ENCODE data around the gene CHID1. TPM values are rescaled to one million over a fixed set of nuclear protein-coding genes. Genes with fewer than 3 reads are reported as not detected.

Gene CHID1
- total and polyA plus RNA-seq, 2 experiments from 2014 or later = 72.3 to 202 TPM

- Histone ChIP-seq H2AFZ (no peak overlapping the region), H3K9me2 (ENCODE audit: insufficient read depth) (no peaks in the 10 kb centered on the region), H3F3A (ENCODE audit: insufficient read depth) (no peaks in the 10 kb centered on the region), H3K4me3 (no peak overlapping the region), H3K36me3 (ENCODE audit: low read depth) (no peaks in the 10 kb centered on the region), H3K27me3 (replicated peaks; ENCODE audit: insufficient read depth) (no peaks in the 10 kb centered on the region), H4K20me1 (ENCODE audit: insufficient read depth) (no peaks in the 10 kb centered on the region), H3K4me1 (ENCODE audit: insufficient read depth) (no peaks in the 10 kb centered on the region), H3K4me2 (ENCODE audit: unreplicated experiment) (no peak overlapping the region), H3K27ac (no peak overlapping the region), H3K9ac (no peak overlapping the region), H3K9me3 (ENCODE audit: low read depth) (no peaks in the 10 kb centered on the region), H3K79me2 (ENCODE audit: insufficient read depth) (no peaks in the 10 kb centered on the region)
- in situ Hi-C loops (cut with MboI) = no loop called here
- TF ChIP-seq EZH2phosphoT487 (IDR thresholded peaks at IDR 0.05; ENCODE audit: insufficient read depth, low read depth) (no peak), EZH2 (IDR thresholded peaks at IDR 0.05; ENCODE audit: insufficient read depth, poor library complexity, severe bottlenecking) (no peak)
- no peak for DNase-seq
- WGBS, 2 experiments (ENCODE audit: low coverage in 1 of 2, low lambda C conversion rate in 2 of 2, missing lambda C conversion rate in 2 of 2) = 94 to 95% methylated on average over 14 of the region's 14 CpGs
Observed at GRCh38 chr11:887589-887988, 23.0 kb downstream of the CHID1 start.

- no peaks in the 10 kb centered on the region for H3K36me3 ChIP-seq (ENCODE audit: low read depth)
- H3K27ac ChIP-seq = no peak overlapping the region
- 93 to 95% methylated on average over 17 of the region's 17 CpGs for WGBS, 2 experiments (ENCODE audit: low coverage in 1 of 2, low lambda C conversion rate in 2 of 2, missing lambda C conversion rate in 2 of 2)
- H2AFZ ChIP-seq = no peak overlapping the region
- H3K27me3 ChIP-seq (replicated peaks; ENCODE audit: insufficient read depth) = no peaks in the 10 kb centered on the region
- H3K4me2 ChIP-seq (ENCODE audit: unreplicated experiment) = no peak overlapping the region
- no peaks in the 10 kb centered on the region for H3K79me2 ChIP-seq (ENCODE audit: insufficient read depth)
- no peak overlapping the region for H3K4me3 ChIP-seq
- TF ChIP-seq EZH2phosphoT487 (IDR thresholded peaks at IDR 0.05; ENCODE audit: insufficient read depth, low read depth) (no peak), EZH2 (IDR thresholded peaks at IDR 0.05; ENCODE audit: insufficient read depth, poor library complexity, severe bottlenecking) (no peak)
- DNase-seq = no peak
- H4K20me1 ChIP-seq (ENCODE audit: insufficient read depth) = no peaks in the 10 kb centered on the region
- H3K9ac ChIP-seq = no peak overlapping the region
- in situ Hi-C loops (cut with MboI) = no loop called here
- H3F3A ChIP-seq (ENCODE audit: insufficient read depth) = no peaks in the 10 kb centered on the region
- H3K9me3 ChIP-seq (ENCODE audit: low read depth) = no peaks in the 10 kb centered on the region
- H3K9me2 ChIP-seq (ENCODE audit: insufficient read depth) = no peaks in the 10 kb centered on the region
- no peaks in the 10 kb centered on the region for H3K4me1 ChIP-seq (ENCODE audit: insufficient read depth)
Observed at GRCh38 chr11:886568-886967, 24.0 kb downstream of the CHID1 start.

DNA sequence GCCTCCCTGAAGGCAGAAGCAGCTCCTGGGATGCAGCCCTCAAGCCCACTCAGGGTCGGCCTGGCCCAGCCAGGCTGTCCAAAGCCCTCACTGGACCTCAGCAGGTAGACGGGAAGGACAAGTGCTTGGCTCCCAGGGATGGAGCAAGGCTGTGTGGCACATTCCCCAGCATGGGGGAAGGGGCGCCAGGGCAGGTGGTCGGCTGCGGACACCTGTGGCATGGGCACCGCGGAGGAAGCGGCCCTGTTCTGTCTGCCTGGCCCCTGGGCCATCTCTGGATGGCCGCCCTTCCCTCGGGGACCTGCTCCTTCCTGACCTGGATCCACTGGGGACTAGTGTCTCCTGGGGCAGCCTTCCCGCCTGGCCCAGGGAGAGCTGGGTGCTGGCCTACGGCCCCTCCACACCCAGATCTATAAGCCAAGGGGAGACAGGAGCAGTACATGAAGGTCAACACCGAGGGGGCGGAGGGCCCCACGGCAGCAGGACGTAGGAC is 26.0 kb downstream of the CHID1 start:
- in situ Hi-C loops (cut with MboI) = no loop called here
- H3K9me2 ChIP-seq (ENCODE audit: insufficient read depth) = no peaks in the 10 kb centered on the region
- no peaks in the 10 kb centered on the region for H3F3A ChIP-seq (ENCODE audit: insufficient read depth)
- no peak overlapping the region for H3K4me3 ChIP-seq
- no peak overlapping the region for H3K9ac ChIP-seq
- TF ChIP-seq EZH2 (IDR thresholded peaks at IDR 0.05; ENCODE audit: insufficient read depth, poor library complexity, severe bottlenecking) = no peak
- no peak for TF ChIP-seq EZH2phosphoT487 (IDR thresholded peaks at IDR 0.05; ENCODE audit: insufficient read depth, low read depth)
- H3K4me2 ChIP-seq (ENCODE audit: unreplicated experiment) = no peak overlapping the region
- WGBS, 2 experiments (ENCODE audit: low coverage in 1 of 2, low lambda C conversion rate in 2 of 2, missing lambda C conversion rate in 2 of 2) = 84 to 89% methylated on average over 16 of the region's 16 CpGs
- no peaks in the 10 kb centered on the region for H3K79me2 ChIP-seq (ENCODE audit: insufficient read depth)
- no peaks in the 10 kb centered on the region for H4K20me1 ChIP-seq (ENCODE audit: insufficient read depth)
- no peak for DNase-seq
- no peaks in the 10 kb centered on the region for H3K27me3 ChIP-seq (replicated peaks; ENCODE audit: insufficient read depth)
- no peaks in the 10 kb centered on the region for H3K9me3 ChIP-seq (ENCODE audit: low read depth)
- H3K27ac ChIP-seq = no peak overlapping the region
- no peak overlapping the region for H2AFZ ChIP-seq
- H3K4me1 ChIP-seq (ENCODE audit: insufficient read depth) = no peaks in the 10 kb centered on the region
- H3K36me3 ChIP-seq (ENCODE audit: low read depth) = no peaks in the 10 kb centered on the region

GRCh38 chr11:883527-883926 is 27.1 kb downstream of the CHID1 start:
- H3K27me3 ChIP-seq (replicated peaks; ENCODE audit: insufficient read depth) = no peaks in the 10 kb centered on the region
- in situ Hi-C loops (cut with MboI) = no loop called here
- no peaks in the 10 kb centered on the region for H3K36me3 ChIP-seq (ENCODE audit: low read depth)

GRCh38 chr11:882596-882995 is 28.0 kb downstream of the CHID1 start:
- H3K9me3 ChIP-seq (ENCODE audit: low read depth) = no peaks in the 10 kb centered on the region
- no peaks in the 10 kb centered on the region for H3F3A ChIP-seq (ENCODE audit: insufficient read depth)
- H3K4me2 ChIP-seq (ENCODE audit: unreplicated experiment) = no peak overlapping the region
- H3K4me3 ChIP-seq = no peak overlapping the region
- H3K9me2 ChIP-seq (ENCODE audit: insufficient read depth) = no peaks in the 10 kb centered on the region
- 75 to 78% methylated on average over 9 to 14 of the region's 14 CpGs for WGBS, 2 experiments (ENCODE audit: low coverage in 1 of 2, low lambda C conversion rate in 2 of 2, missing lambda C conversion rate in 2 of 2)
- no peaks in the 10 kb centered on the region for H3K4me1 ChIP-seq (ENCODE audit: insufficient read depth)
- no peaks in the 10 kb centered on the region for H3K27me3 ChIP-seq (replicated peaks; ENCODE audit: insufficient read depth)
- DNase-seq = no peak
- no peaks in the 10 kb centered on the region; the same call in 1 of the 2 replicates for H3K36me3 ChIP-seq (ENCODE audit: low read depth)
- in situ Hi-C loops (cut with MboI) = no loop called here
- H3K27ac ChIP-seq = no peak overlapping the region
- no peak overlapping the region for H3K9ac ChIP-seq
- H2AFZ ChIP-seq = no peak overlapping the region
- H3K79me2 ChIP-seq (ENCODE audit: insufficient read depth) = no peaks in the 10 kb centered on the region
- no peak for TF ChIP-seq EZH2phosphoT487 (IDR thresholded peaks at IDR 0.05; ENCODE audit: insufficient read depth, low read depth)
- TF ChIP-seq EZH2 (IDR thresholded peaks at IDR 0.05; ENCODE audit: insufficient read depth, poor library complexity, severe bottlenecking) = no peak
- no peaks in the 10 kb centered on the region for H4K20me1 ChIP-seq (ENCODE audit: insufficient read depth)

More at GRCh38 chr11:883527-883926, 27.1 kb downstream of the CHID1 start:
- Histone ChIP-seq H3K4me2 (ENCODE audit: unreplicated experiment) (no peak overlapping the region), H3K4me3 (no peak overlapping the region), H3K27ac (no peak overlapping the region), H3K79me2 (ENCODE audit: insufficient read depth) (no peaks in the 10 kb centered on the region), H3K9ac (no peak overlapping the region), H4K20me1 (ENCODE audit: insufficient read depth) (no peaks in the 10 kb centered on the region), H3K4me1 (ENCODE audit: insufficient read depth) (no peaks in the 10 kb centered on the region), H3K9me3 (ENCODE audit: low read depth) (no peaks in the 10 kb centered on the region), H2AFZ (no peak overlapping the region), H3F3A (ENCODE audit: insufficient read depth) (no peaks in the 10 kb centered on the region), H3K9me2 (ENCODE audit: insufficient read depth) (no peaks in the 10 kb centered on the region)
- no peak for TF ChIP-seq EZH2 (IDR thresholded peaks at IDR 0.05; ENCODE audit: insufficient read depth, poor library complexity, severe bottlenecking)
- TF ChIP-seq EZH2phosphoT487 (IDR thresholded peaks at IDR 0.05; ENCODE audit: insufficient read depth, low read depth) = no peak
- no peak for DNase-seq
- WGBS, 2 experiments (ENCODE audit: low coverage in 1 of 2, low lambda C conversion rate in 2 of 2, missing lambda C conversion rate in 2 of 2) = 88% methylated on average over 8 to 10 of the region's 10 CpGs
